Aorta (tissue), 5 donors: ENCODE results near the gene TLR9. TPM values are rescaled to one million over a fixed set of nuclear protein-coding genes. Genes with fewer than 3 reads are reported as not detected.
A peak's percentile ranks its signal among the peaks of the same experiment; 100 is the strongest.

ENCODE experiments used
- ATAC-seq: fragments of 200-7000 bp; cut with Tn5 transposase; one replicate; pipeline ENCODE4 v1.9.1; 2022; ENCODE audit warnings: moderate library complexity; ENCODE audit not compliant: low FRiP score
- DNase-seq, 2 donors: peaks; one replicate each; pipeline ENCODE4 v3.0.0-alpha.2; 2020
- H3K27ac ChIP-seq, 2 donors: one replicate each; pipeline ENCODE4 v1.5.1; 2013; ENCODE audit warnings: low read length in 2 of 2, mild to moderate bottlenecking in 2 of 2, moderate library complexity in 2 of 2, control low read depth in 1 of 2, inconsistent platforms in 1 of 2, low read depth in 1 of 2
- H3K27me3 ChIP-seq, 2 donors: one replicate each; pipeline ENCODE4 v1.6.1; 2013; ENCODE audit warnings: control low read depth in 1 of 2, low read length in 1 of 2, mild to moderate bottlenecking in 1 of 2, moderate library complexity in 1 of 2; ENCODE audit not compliant: insufficient read depth in 2 of 2, control insufficient read depth in 1 of 2
- H3K36me3 ChIP-seq, 2 donors: one replicate each; pipeline ENCODE4 v1.6.1; 2013; ENCODE audit warnings: control low read depth in 1 of 2, low read length in 1 of 2, mild to moderate bottlenecking in 1 of 2; ENCODE audit not compliant: insufficient read depth in 2 of 2, control insufficient read depth in 1 of 2
- H3K4me1 ChIP-seq, 2 donors: one replicate each; pipeline ENCODE4 v1.6.1; 2013; ENCODE audit warnings: low read length in 2 of 2, control low read depth in 1 of 2, mild to moderate bottlenecking in 1 of 2, moderate library complexity in 1 of 2; ENCODE audit not compliant: insufficient read depth in 2 of 2, control insufficient read depth in 1 of 2
- H3K4me3 ChIP-seq, 2 donors: one replicate each; pipeline ENCODE4 v1.5.1; 2013; ENCODE audit warnings: low read length in 2 of 2, control low read depth in 1 of 2, mild to moderate bottlenecking in 1 of 2
- H3K9me3 ChIP-seq: one replicate; pipeline ENCODE4 v1.6.1; 2013; ENCODE audit warnings: mild to moderate bottlenecking, low read length; ENCODE audit not compliant: control insufficient read depth
- WGBS, 2 donors: extraction: QIAGEN DNeasy Blood & Tissue Kit; methylation state at CpG; one replicate each; pipeline ENCODE4 v1.1.7; 2013; 5-methylcytosine and 5-hydroxymethylcytosine counted together
- intact Hi-C, 2 donors: fragments of 100-400 bp; cut with DNase I; formaldehyde crosslinking; loops; one replicate each; pipeline versions ENCODE4 v1.14.2 to v1.15.0; 2022
- polyA plus RNA-seq, 2 donors: library from polyadenylated mRNA; stranded (reverse); fragments of 200-250 nt; gene quantifications; one replicate each; pipeline ENCODE4 v1.2.3, GENCODE V29; 2013
- total RNA-seq, 2 donors: library from RNA; stranded (reverse); fragmentation: NEBNext Ultra II Directional; extraction: Animal tissue kit (Norgen Biotek cat#: 25700); gene quantifications; one replicate each; pipeline ENCODE4 v1.2.1, GENCODE V29; 2021
- donor health status: healthy with polysubstance abuse.
- donor health status: Bipolar disorder and iron deficiency.
- donor health status: DM: no; HTN: no; CAD: no.
- donor health status: DM: no; HTN: no; CAD: no.
- donor health status: DM: yes; HTN: yes; CAD: no.

Gene TLR9
- total and polyA plus RNA-seq, 4 donors, result 0.42 to 0.81 TPM; not detected in 2

GRCh38 chr3:52262447-52262846 is 37.0 kb upstream of the TLR9 start:
- DNase-seq (no peak), ATAC-seq (no peak)
- Histone ChIP-seq H3K36me3 (peaks cover 8 to 10% of the 10 kb centered on the region in 2 donors), H3K27me3 (no peaks in the 10 kb centered on the region), H3K4me3 (no peak overlapping the region), H3K4me1 (no peaks in the 10 kb centered on the region), H3K27ac (no peak overlapping the region), H3K9me3 (no peaks in the 10 kb centered on the region)
- intact Hi-C loops, result no loop called here

GRCh38 chr3:52259448-52259847 is 34.0 kb upstream of the TLR9 start:
- Histone ChIP-seq H3K27ac (no peak overlapping the region), H3K4me3 (no peak overlapping the region), H3K9me3 (no peaks in the 10 kb centered on the region), H3K4me1 (no peaks in the 10 kb centered on the region), H3K36me3 (peaks cover 10 to 12% of the 10 kb centered on the region in 2 donors), H3K27me3 (no peaks in the 10 kb centered on the region)
- intact Hi-C loops, result no loop called here
- 83 to 88% methylated on average over 4 of the region's 4 CpGs for WGBS, 2 donors
- DNase-seq (no peak), ATAC-seq (no peak)

GRCh38 chr3:52259035-52259434 is 33.6 kb upstream of the TLR9 start:
- ATAC-seq (no peak), DNase-seq (no peak)
- intact Hi-C loops, result no loop called here
- H3K4me3 ChIP-seq, result no peak overlapping the region
- H3K27ac ChIP-seq, result no peak overlapping the region
- no peaks in the 10 kb centered on the region for H3K4me1 ChIP-seq
- no peaks in the 10 kb centered on the region for H3K27me3 ChIP-seq
- peaks cover 10 to 12% of the 10 kb centered on the region in 2 donors for H3K36me3 ChIP-seq
- WGBS, 2 donors, result 71 to 74% methylated on average over 1 of the region's 1 CpG
- H3K9me3 ChIP-seq, result no peaks in the 10 kb centered on the region

- H3K4me3 ChIP-seq, result no peak overlapping the region
- H3K27me3 ChIP-seq, result no peaks in the 10 kb centered on the region
- H3K36me3 ChIP-seq, result peaks cover 10 to 15% of the 10 kb centered on the region in 2 donors
- DNase-seq (no peak), ATAC-seq (no peak)
- WGBS, 2 donors, result 71 to 73% methylated on average over 4 of the region's 4 CpGs
- H3K9me3 ChIP-seq, result no peaks in the 10 kb centered on the region
- intact Hi-C loops, result no loop called here
- no peaks in the 10 kb centered on the region for H3K4me1 ChIP-seq
- H3K27ac ChIP-seq, result no peak overlapping the region
These were observed 32.5 kb upstream of the TLR9 start for GRCh38 chr3:52257911-52258310.

- intact Hi-C loops, result no loop called here
- Histone ChIP-seq H3K27me3 (no peaks in the 10 kb centered on the region), H3K4me3 (no peak overlapping the region), H3K9me3 (no peaks in the 10 kb centered on the region), H3K4me1 (no peaks in the 10 kb centered on the region), H3K36me3 (peaks cover 10 to 12% of the 10 kb centered on the region in 2 donors), H3K27ac (no peak overlapping the region)
- 67 to 83% methylated on average over 4 of the region's 4 CpGs for WGBS, 2 donors
- DNase-seq, result no peak
- no peak for ATAC-seq
These were observed 31.2 kb upstream of the TLR9 start for GRCh38 chr3:52256622-52257021.

- Histone ChIP-seq H3K4me3 (no peak overlapping the region), H3K27me3 (no peaks in the 10 kb centered on the region), H3K27ac (no peak overlapping the region), H3K36me3 (peaks cover 10 to 12% of the 10 kb centered on the region in 2 donors), H3K4me1 (no peaks in the 10 kb centered on the region), H3K9me3 (no peaks in the 10 kb centered on the region)
- intact Hi-C loops, result no loop called here
- ATAC-seq (no peak), DNase-seq (no peak)
- 89 to 91% methylated on average over 3 of the region's 3 CpGs for WGBS, 2 donors
These were observed 30.7 kb upstream of the TLR9 start for GRCh38 chr3:52256159-52256558.

GRCh38 chr3:52254608-52255007 is 29.2 kb upstream of the TLR9 start:
- WGBS, 2 donors, result 74 to 77% methylated on average over 9 of the region's 9 CpGs

GRCh38 chr3:52253314-52254304 is 28.2 kb upstream of the TLR9 start:
- WGBS, 2 donors, result 53 to 58% methylated on average over 11 to 12 of the region's 12 CpGs
- Histone ChIP-seq H3K36me3 (peaks cover 0 to 9% of the 10 kb centered on the region in 2 donors), H3K27me3 (no peaks in the 10 kb centered on the region), H3K27ac (no peak overlapping the region), H3K9me3 (no peaks in the 10 kb centered on the region), H3K4me1 (no peaks in the 10 kb centered on the region), H3K4me3 (no peak overlapping the region)
- intact Hi-C loops, result no loop called here
- DNase-seq (peak; percentile 78 to 84), ATAC-seq (peak; percentile 66)

More at GRCh38 chr3:52254608-52255007, 29.2 kb upstream of the TLR9 start:
- no peak for ATAC-seq
- H3K4me3 ChIP-seq, result no peak overlapping the region
- H3K9me3 ChIP-seq, result no peaks in the 10 kb centered on the region
- no peak overlapping the region for H3K27ac ChIP-seq
- no peak for DNase-seq
- intact Hi-C loops, result no loop called here
- H3K4me1 ChIP-seq, result no peaks in the 10 kb centered on the region
- H3K36me3 ChIP-seq, result peaks cover 3 to 12% of the 10 kb centered on the region in 2 donors
- no peaks in the 10 kb centered on the region for H3K27me3 ChIP-seq

- H3K9me3 ChIP-seq, result no peaks in the 10 kb centered on the region
- DNase-seq (no peak), ATAC-seq (no peak)
- H3K27ac ChIP-seq, result no peak overlapping the region
- intact Hi-C loops, result no loop called here
- no peaks in the 10 kb centered on the region for H3K4me1 ChIP-seq
- H3K36me3 ChIP-seq, result peaks cover 0 to 4% of the 10 kb centered on the region in 2 donors
- WGBS, 2 donors, result 85 to 90% methylated on average over 1 of the region's 1 CpG
- H3K27me3 ChIP-seq, result no peaks in the 10 kb centered on the region
- no peak overlapping the region for H3K4me3 ChIP-seq
These were observed 24.7 kb upstream of the TLR9 start for GRCh38 chr3:52250122-52250521.
